ENCODE results near the gene CHRNB1.

The CHRNB1 gene

GRCh38 chr17:7442142-7442541 lies 2.7 kb upstream of the CHRNB1 start:
- no peak overlapping the region for H2BK5ac ChIP-seq (ENCODE audit: low read length)
- H2BK12ac ChIP-seq (ENCODE audit: low read length) = no peak overlapping the region
- H3K4ac ChIP-seq (ENCODE audit: low read length) = no peak overlapping the region
- no peak overlapping the region for H3K23ac ChIP-seq (ENCODE audit: low read depth, low read length, poor library complexity)
- no peak overlapping the region for H2BK120ac ChIP-seq (ENCODE audit: low read depth, low read length)
- no peak overlapping the region for H3K18ac ChIP-seq (ENCODE audit: low read length)
- peaks cover 20 to 39% of the 10 kb centered on the region in 2 donors for H3K4me1 ChIP-seq (ENCODE audit: control insufficient read depth in 2 of 2, insufficient read depth in 1 of 2, low read depth in 1 of 2, low read length in 2 of 2)
- H3K4me3 ChIP-seq (ENCODE audit: low read length in 2 of 2) = no peak overlapping the region
- H3K27me3 ChIP-seq (ENCODE audit: control insufficient read depth in 3 of 3, insufficient read depth in 3 of 3, low read depth in 1 of 3, low read length in 3 of 3) = peaks cover 21 to 39% (median 27%) of the 10 kb centered on the region in 3 experiments
- H4K91ac ChIP-seq (ENCODE audit: low read depth, low read length, poor library complexity) = no peak overlapping the region
- no peak overlapping the region for H3K4me2 ChIP-seq (ENCODE audit: insufficient read depth, low read length, poor library complexity, severe bottlenecking)
- no peaks in the 10 kb centered on the region for H3K79me1 ChIP-seq (ENCODE audit: low read depth, low read length)
- peaks cover 0 to under 1% of the 10 kb centered on the region in 2 donors for H3K9me3 ChIP-seq (replicated peaks in 1 of 2; ENCODE audit: control insufficient read depth in 2 of 2, insufficient read depth in 1 of 2, low read depth in 1 of 2, low read length in 2 of 2)
- no peak overlapping the region for H3K14ac ChIP-seq (ENCODE audit: low read length)
- H2AK5ac ChIP-seq (ENCODE audit: low read depth, low read length) = no peak overlapping the region
- H3K9ac ChIP-seq (ENCODE audit: low read depth, low read length, poor library complexity) = no peak overlapping the region
- H2AFZ ChIP-seq (ENCODE audit: low read length) = no peak overlapping the region
- H4K8ac ChIP-seq (ENCODE audit: low read depth, low read length) = no peak overlapping the region
- no peak for DNase-seq (ENCODE audit: low spot score)
- H3K36me3 ChIP-seq (replicated peaks in 1 of 2; ENCODE audit: control insufficient read depth in 2 of 2, insufficient read depth in 2 of 2, low read length in 2 of 2) = no peaks in the 10 kb centered on the region
- H3K27ac ChIP-seq (replicated peaks; ENCODE audit: low read length) = no peak overlapping the region
- no CpG with 5 or more reads among the region's 2 CpGs for WGBS, 2 donors (ENCODE audit: extremely low coverage in 2 of 2, insufficient read length in 2 of 2, insufficient replicate concordance in 1 of 2)
- H2BK15ac ChIP-seq (ENCODE audit: low read length) = peak overlapping the region; percentile 32

GRCh38 chr17:7443499-7444485 lies 1.1 kb upstream of the CHRNB1 start:
- Histone ChIP-seq H3K9ac (ENCODE audit: low read depth, low read length, poor library complexity) (no peak overlapping the region), H3K36me3 (replicated peaks in 1 of 2; ENCODE audit: control insufficient read depth in 2 of 2, insufficient read depth in 2 of 2, low read length in 2 of 2) (no peaks in the 10 kb centered on the region), H3K23ac (ENCODE audit: low read depth, low read length, poor library complexity) (no peak overlapping the region), H2AFZ (ENCODE audit: low read length) (no peak overlapping the region), H3K79me1 (ENCODE audit: low read depth, low read length) (peaks cover 2% of the 10 kb centered on the region), H3K4me1 (ENCODE audit: control insufficient read depth in 2 of 2, insufficient read depth in 1 of 2, low read depth in 1 of 2, low read length in 2 of 2) (peaks cover 11 to 26% of the 10 kb centered on the region in 2 donors), H2BK5ac (ENCODE audit: low read length) (no peak overlapping the region), H4K91ac (ENCODE audit: low read depth, low read length, poor library complexity) (no peak overlapping the region), H4K8ac (ENCODE audit: low read depth, low read length) (no peak overlapping the region), H2BK120ac (ENCODE audit: low read depth, low read length) (no peak overlapping the region), H2BK15ac (ENCODE audit: low read length) (no peak overlapping the region), H3K27ac (replicated peaks; ENCODE audit: low read length) (no peak overlapping the region), H3K4ac (ENCODE audit: low read length) (no peak overlapping the region), H3K18ac (ENCODE audit: low read length) (no peak overlapping the region), H2AK5ac (ENCODE audit: low read depth, low read length) (peak overlapping the region; percentile 78), H2BK12ac (ENCODE audit: low read length) (no peak overlapping the region), H3K4me2 (ENCODE audit: insufficient read depth, low read length, poor library complexity, severe bottlenecking) (no peak overlapping the region), H3K9me3 (replicated peaks in 1 of 2; ENCODE audit: control insufficient read depth in 2 of 2, insufficient read depth in 1 of 2, low read depth in 1 of 2, low read length in 2 of 2) (peaks cover 1 to 5% of the 10 kb centered on the region in 2 donors), H3K27me3 (ENCODE audit: control insufficient read depth in 3 of 3, insufficient read depth in 3 of 3, low read depth in 1 of 3, low read length in 3 of 3) (peaks cover 10 to 27% (median 12%) of the 10 kb centered on the region in 3 experiments), H3K14ac (ENCODE audit: low read length) (no peak overlapping the region), H3K4me3 (ENCODE audit: low read length in 2 of 2) (no peak overlapping the region)
- WGBS, 2 donors (ENCODE audit: extremely low coverage in 2 of 2, insufficient read length in 2 of 2, insufficient replicate concordance in 1 of 2) = no CpG with 5 or more reads among the region's 7 CpGs
- DNase-seq (ENCODE audit: low spot score) = no peak

GRCh38 chr17:7445619-7445968 lies 733 bp downstream of the CHRNB1 start:
- Histone ChIP-seq H3K4me3 (ENCODE audit: low read length in 2 of 2) (peak overlapping the region; percentile 45 to 62), H3K23ac (ENCODE audit: low read depth, low read length, poor library complexity) (peak overlapping the region; percentile 52), H3K18ac (ENCODE audit: low read length) (peak overlapping the region; percentile 95), H2BK5ac (ENCODE audit: low read length) (no peak overlapping the region), H3K4me2 (ENCODE audit: insufficient read depth, low read length, poor library complexity, severe bottlenecking) (peak overlapping the region; percentile 95), H3K4ac (ENCODE audit: low read length) (no peak overlapping the region), H3K36me3 (replicated peaks in 1 of 2; ENCODE audit: control insufficient read depth in 2 of 2, insufficient read depth in 2 of 2, low read length in 2 of 2) (no peaks in the 10 kb centered on the region), H3K27me3 (ENCODE audit: control insufficient read depth in 3 of 3, insufficient read depth in 3 of 3, low read depth in 1 of 3, low read length in 3 of 3) (peaks cover 0 to 15% (median 6%) of the 10 kb centered on the region in 3 experiments), H3K27ac (replicated peaks; ENCODE audit: low read length) (peak overlapping the region; percentile 37), H2BK120ac (ENCODE audit: low read depth, low read length) (no peak overlapping the region), H3K4me1 (ENCODE audit: control insufficient read depth in 2 of 2, insufficient read depth in 1 of 2, low read depth in 1 of 2, low read length in 2 of 2) (peaks cover 11 to 22% of the 10 kb centered on the region in 2 donors), H3K79me1 (ENCODE audit: low read depth, low read length) (peaks cover 2% of the 10 kb centered on the region), H2AK5ac (ENCODE audit: low read depth, low read length) (peak overlapping the region; percentile 23), H2BK15ac (ENCODE audit: low read length) (no peak overlapping the region), H2AFZ (ENCODE audit: low read length) (peak overlapping the region; percentile 97), H4K8ac (ENCODE audit: low read depth, low read length) (no peak overlapping the region), H3K9ac (ENCODE audit: low read depth, low read length, poor library complexity) (peak overlapping the region; percentile 71), H2BK12ac (ENCODE audit: low read length) (no peak overlapping the region), H3K9me3 (replicated peaks in 1 of 2; ENCODE audit: control insufficient read depth in 2 of 2, insufficient read depth in 1 of 2, low read depth in 1 of 2, low read length in 2 of 2) (peaks cover 1 to 5% of the 10 kb centered on the region in 2 donors), H4K91ac (ENCODE audit: low read depth, low read length, poor library complexity) (no peak overlapping the region), H3K14ac (ENCODE audit: low read length) (no peak overlapping the region)
- DNase-seq (ENCODE audit: low spot score) = peak; percentile 54
- no CpG with 5 or more reads among the region's 16 CpGs for WGBS, 2 donors (ENCODE audit: extremely low coverage in 2 of 2, insufficient read length in 2 of 2, insufficient replicate concordance in 1 of 2)

- H3K27ac ChIP-seq (replicated peaks; ENCODE audit: low read length) = no peak overlapping the region
- H2AK5ac ChIP-seq (ENCODE audit: low read depth, low read length) = no peak overlapping the region
- H3K27me3 ChIP-seq (ENCODE audit: control insufficient read depth in 3 of 3, insufficient read depth in 3 of 3, low read depth in 1 of 3, low read length in 3 of 3) = peaks cover 0 to 12% (median 6%) of the 10 kb centered on the region in 3 experiments
- H3K23ac ChIP-seq (ENCODE audit: low read depth, low read length, poor library complexity) = no peak overlapping the region
- H3K18ac ChIP-seq (ENCODE audit: low read length) = no peak overlapping the region
- WGBS, 2 donors (ENCODE audit: extremely low coverage in 2 of 2, insufficient read length in 2 of 2, insufficient replicate concordance in 1 of 2) = no CpG with 5 or more reads among the region's 7 CpGs
- H2BK120ac ChIP-seq (ENCODE audit: low read depth, low read length) = no peak overlapping the region
- no peak overlapping the region for H3K14ac ChIP-seq (ENCODE audit: low read length)
- no peak overlapping the region for H2AFZ ChIP-seq (ENCODE audit: low read length)
- no peak overlapping the region for H2BK12ac ChIP-seq (ENCODE audit: low read length)
- no peak overlapping the region for H4K8ac ChIP-seq (ENCODE audit: low read depth, low read length)
- DNase-seq (ENCODE audit: low spot score) = no peak
- H3K4ac ChIP-seq (ENCODE audit: low read length) = no peak overlapping the region
- H3K4me1 ChIP-seq (ENCODE audit: control insufficient read depth in 2 of 2, insufficient read depth in 1 of 2, low read depth in 1 of 2, low read length in 2 of 2) = peaks cover 6 to 13% of the 10 kb centered on the region in 2 donors
- no peak overlapping the region for H2BK15ac ChIP-seq (ENCODE audit: low read length)
- H3K36me3 ChIP-seq (replicated peaks in 1 of 2; ENCODE audit: control insufficient read depth in 2 of 2, insufficient read depth in 2 of 2, low read length in 2 of 2) = no peaks in the 10 kb centered on the region
- H4K91ac ChIP-seq (ENCODE audit: low read depth, low read length, poor library complexity) = no peak overlapping the region
- H3K79me1 ChIP-seq (ENCODE audit: low read depth, low read length) = peaks cover 2% of the 10 kb centered on the region
- no peak overlapping the region for H3K4me3 ChIP-seq (ENCODE audit: low read length in 2 of 2)
- peaks cover 1 to 5% of the 10 kb centered on the region in 2 donors for H3K9me3 ChIP-seq (replicated peaks in 1 of 2; ENCODE audit: control insufficient read depth in 2 of 2, insufficient read depth in 1 of 2, low read depth in 1 of 2, low read length in 2 of 2)
- no peak overlapping the region for H3K4me2 ChIP-seq (ENCODE audit: insufficient read depth, low read length, poor library complexity, severe bottlenecking)
- H3K9ac ChIP-seq (ENCODE audit: low read depth, low read length, poor library complexity) = no peak overlapping the region
- H2BK5ac ChIP-seq (ENCODE audit: low read length) = no peak overlapping the region
These were observed 3.6 kb downstream of the CHRNB1 start for GRCh38 chr17:7448461-7448860.
